IPS DF 6.9 (cell line): ENCODE data around the gene PDZD7.
"Not testable (repeated sequence)": the region's sequence is repeated elsewhere in the genome, so short reads cannot be mapped to it uniquely, and the experiment has no call there.

Experiments used
- DNase-seq: peaks from one replicate; pipeline ENCODE4 v3.0.0-alpha.2; 2013; ENCODE audit warnings: low read depth, low spot score
- H3K27ac ChIP-seq: one replicate; pipeline ENCODE4 v1.5.1; 2013; ENCODE audit warnings: low read length, control low read depth
- H3K27me3 ChIP-seq: 2 replicates; pipeline ENCODE4 v1.6.1; 2013; ENCODE audit warnings: mild to moderate bottlenecking, low read length; ENCODE audit not compliant: control insufficient read depth, insufficient read depth
- H3K36me3 ChIP-seq: 2 replicates; pipeline ENCODE4 v1.6.1; 2013; ENCODE audit warnings: low read length; ENCODE audit not compliant: control insufficient read depth, insufficient read depth
- H3K4me1 ChIP-seq: 2 replicates; pipeline ENCODE4 v1.6.1; 2013; ENCODE audit warnings: low read length; ENCODE audit not compliant: control insufficient read depth, insufficient read depth
- H3K4me3 ChIP-seq: 2 replicates; pipeline ENCODE4 v1.5.1; 2013; ENCODE audit warnings: mild to moderate bottlenecking, low read length
- H3K9me3 ChIP-seq: 2 replicates; pipeline ENCODE4 v1.6.1; 2013; ENCODE audit warnings: low read length, inconsistent platforms; ENCODE audit not compliant: control insufficient read depth, insufficient read depth
- WGBS: extraction: QIAGEN DNeasy Blood & Tissue Kit; methylation state at CpG from one replicate; pipeline ENCODE4 v1.1.7; 2013; ENCODE audit warnings: mixed read lengths, missing lambda C conversion rate; ENCODE audit not compliant: insufficient read length, insufficient coverage; 5-methylcytosine and 5-hydroxymethylcytosine counted together

Gene PDZD7

GRCh38 chr10:100982916-100983830 lies 47.8 kb downstream of the PDZD7 start:
- Histone ChIP-seq H3K4me3 (no peak overlapping the region), H3K9me3 (no peaks in the 10 kb centered on the region), H3K36me3 (peaks cover 6% of the 10 kb centered on the region; the same call in 1 of the 2 replicates), H3K27me3 (no peaks in the 10 kb centered on the region), H3K4me1 (0 out of 2 replicates have a peak, but pooled peaks cover 2% of the 10 kb centered on the region), H3K27ac (no peak overlapping the region)
- DNase-seq, result no peak
- no CpG with 5 or more reads among the region's 24 CpGs for WGBS

GRCh38 chr10:100981178-100981772 lies 49.7 kb downstream of the PDZD7 start:
- H3K4me3 ChIP-seq, result no peak overlapping the region
- no peaks in the 10 kb centered on the region for H3K9me3 ChIP-seq
- WGBS, result no CpG with 5 or more reads among the region's 5 CpGs
- no peaks in the 10 kb centered on the region for H3K4me1 ChIP-seq
- no peak overlapping the region for H3K27ac ChIP-seq
- peaks cover 6% of the 10 kb centered on the region; the same call in 1 of the 2 replicates for H3K36me3 ChIP-seq
- no peaks in the 10 kb centered on the region for H3K27me3 ChIP-seq
- no peak for DNase-seq

GRCh38 chr10:100980711-100981110 lies 50.2 kb downstream of the PDZD7 start:
- DNase-seq, result no peak
- no CpG with 5 or more reads among the region's 7 CpGs for WGBS

GRCh38 chr10:100980311-100980710 lies 50.6 kb downstream of the PDZD7 start:
- no peak for DNase-seq
- Histone ChIP-seq H3K4me1 (no peaks in the 10 kb centered on the region), H3K4me3 (no peak overlapping the region), H3K36me3 (peaks cover 6% of the 10 kb centered on the region; the same call in 1 of the 2 replicates), H3K9me3 (no peaks in the 10 kb centered on the region), H3K27ac (no peak overlapping the region), H3K27me3 (no peaks in the 10 kb centered on the region)
- no CpG with 5 or more reads among the region's 2 CpGs for WGBS

More at GRCh38 chr10:100980711-100981110, 50.2 kb downstream of the PDZD7 start:
- peaks cover 6% of the 10 kb centered on the region; the same call in 1 of the 2 replicates for H3K36me3 ChIP-seq
- no peak overlapping the region for H3K27ac ChIP-seq
- no peaks in the 10 kb centered on the region for H3K9me3 ChIP-seq
- no peaks in the 10 kb centered on the region for H3K4me1 ChIP-seq
- H3K4me3 ChIP-seq, result no peak overlapping the region
- no peaks in the 10 kb centered on the region for H3K27me3 ChIP-seq

GRCh38 chr10:100979791-100980272 lies 51.1 kb downstream of the PDZD7 start:
- no peak overlapping the region for H3K27ac ChIP-seq
- WGBS, result no CpG with 5 or more reads among the region's 16 CpGs
- no peaks in the 10 kb centered on the region for H3K9me3 ChIP-seq
- DNase-seq, result no peak
- no peak overlapping the region for H3K4me3 ChIP-seq
- H3K4me1 ChIP-seq, result no peaks in the 10 kb centered on the region
- no peaks in the 10 kb centered on the region for H3K27me3 ChIP-seq
- H3K36me3 ChIP-seq, result peaks cover 6% of the 10 kb centered on the region; the same call in 1 of the 2 replicates

- Histone ChIP-seq H3K27ac (no peak overlapping the region), H3K36me3 (peaks cover 6% of the 10 kb centered on the region; the same call in 1 of the 2 replicates), H3K4me3 (no peak overlapping the region), H3K4me1 (no peaks in the 10 kb centered on the region), H3K27me3 (no peaks in the 10 kb centered on the region), H3K9me3 (no peaks in the 10 kb centered on the region)
- no peak for DNase-seq
- no CpG with 5 or more reads among the region's 10 CpGs for whole genome bisulfite sequencing
These were observed 52.1 kb downstream of the PDZD7 start for GRCh38 chr10:100978901-100979195.

DNA sequence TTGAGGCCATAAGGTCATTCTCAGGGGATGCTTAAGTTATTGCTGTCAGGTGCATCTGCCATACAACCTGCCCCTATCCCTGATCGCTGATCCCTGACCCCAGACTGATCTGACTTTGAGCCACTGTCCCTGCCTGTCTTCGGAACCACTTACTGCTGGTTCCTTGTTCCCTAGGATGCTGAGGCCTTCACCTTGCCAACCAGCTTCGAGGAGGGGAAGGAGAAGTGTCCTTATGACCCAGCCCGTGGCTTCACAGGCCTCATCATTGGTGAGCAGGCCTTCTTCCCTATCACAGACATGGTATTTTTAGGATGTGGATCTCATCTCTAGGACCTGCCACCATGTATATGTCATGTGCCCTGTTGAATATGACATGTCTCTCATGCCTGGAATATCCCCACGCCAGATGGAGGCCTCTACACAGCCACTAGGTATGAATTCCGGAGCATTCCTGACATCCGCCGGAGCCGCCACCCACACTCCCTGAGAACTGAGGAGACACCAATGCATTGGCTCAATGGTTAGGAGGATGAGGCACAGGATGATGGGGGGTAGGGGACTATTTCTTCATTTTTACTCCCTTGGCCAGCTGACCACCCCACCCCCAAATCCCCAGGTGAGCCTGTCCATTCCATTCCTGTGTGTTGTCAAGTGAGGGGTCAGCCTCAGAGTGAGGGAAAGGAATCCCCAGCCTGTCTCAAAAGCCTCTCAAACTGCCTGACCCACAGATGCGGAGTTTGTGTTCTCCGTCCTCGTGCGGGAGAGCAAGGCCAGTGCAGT lies 52.6 kb downstream of the PDZD7 start:
- WGBS, result no CpG with 5 or more reads among the region's 13 CpGs
- Histone ChIP-seq H3K36me3 (peaks cover 6% of the 10 kb centered on the region; the same call in 1 of the 2 replicates), H3K27me3 (no peaks in the 10 kb centered on the region), H3K27ac (no peak overlapping the region), H3K4me1 (no peaks in the 10 kb centered on the region), H3K9me3 (no peaks in the 10 kb centered on the region), H3K4me3 (no peak overlapping the region)
- DNase-seq, result no peak

DNA sequence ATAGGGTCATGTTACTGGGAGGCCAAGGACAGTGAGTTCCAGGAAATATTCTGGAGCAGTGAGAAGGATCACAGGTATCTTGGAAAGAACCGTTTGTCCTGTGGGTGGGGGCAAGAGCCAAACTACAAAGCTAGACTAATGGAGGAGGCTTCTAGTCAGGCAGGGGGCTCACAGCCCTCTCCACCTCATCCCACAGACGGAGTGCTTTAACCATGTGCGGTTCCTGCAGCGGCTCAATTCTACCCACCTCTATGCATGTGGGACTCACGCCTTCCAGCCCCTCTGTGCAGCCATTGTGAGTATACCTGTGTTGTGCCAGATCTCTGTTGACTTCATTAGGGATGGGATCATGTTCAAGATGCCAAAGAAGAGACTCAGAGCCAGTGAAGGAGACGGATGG lies 53.5 kb downstream of the PDZD7 start:
- Histone ChIP-seq H3K36me3 (peaks cover 6% of the 10 kb centered on the region; the same call in 1 of the 2 replicates), H3K27ac (no peak overlapping the region), H3K4me1 (no peaks in the 10 kb centered on the region), H3K4me3 (no peak overlapping the region), H3K9me3 (no peaks in the 10 kb centered on the region), H3K27me3 (no peaks in the 10 kb centered on the region)
- DNase-seq, result no peak
- no CpG with 5 or more reads among the region's 6 CpGs for WGBS

DNA sequence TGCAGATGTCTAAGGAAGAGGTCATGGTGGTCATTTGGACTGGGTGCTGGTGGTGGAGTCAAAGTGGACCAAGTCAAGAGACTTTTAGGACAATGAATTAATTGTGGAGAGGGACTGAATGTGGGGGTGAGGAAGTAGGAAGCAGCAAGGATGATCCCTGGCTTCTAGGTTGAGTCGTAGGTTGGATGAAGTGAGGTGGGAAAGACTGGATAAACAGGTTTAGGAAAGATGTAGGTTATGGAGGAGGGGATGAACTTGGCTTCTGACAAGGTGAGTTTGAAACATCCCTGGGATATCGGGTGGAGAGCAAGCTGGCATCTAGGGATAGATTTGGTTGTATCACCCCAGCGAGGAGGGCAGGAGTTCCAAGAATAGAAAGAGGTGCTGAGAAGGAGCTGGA lies 54.0 kb downstream of the PDZD7 start:
- no CpG with 5 or more reads among the region's 3 CpGs for WGBS
- DNase-seq, result no peak
- H3K27ac ChIP-seq, result no peak overlapping the region
- H3K9me3 ChIP-seq, result no peaks in the 10 kb centered on the region
- no peak overlapping the region for H3K4me3 ChIP-seq
- no peaks in the 10 kb centered on the region for H3K27me3 ChIP-seq
- no peaks in the 10 kb centered on the region for H3K4me1 ChIP-seq
- H3K36me3 ChIP-seq, result peaks cover 6% of the 10 kb centered on the region; the same call in 1 of the 2 replicates

DNA sequence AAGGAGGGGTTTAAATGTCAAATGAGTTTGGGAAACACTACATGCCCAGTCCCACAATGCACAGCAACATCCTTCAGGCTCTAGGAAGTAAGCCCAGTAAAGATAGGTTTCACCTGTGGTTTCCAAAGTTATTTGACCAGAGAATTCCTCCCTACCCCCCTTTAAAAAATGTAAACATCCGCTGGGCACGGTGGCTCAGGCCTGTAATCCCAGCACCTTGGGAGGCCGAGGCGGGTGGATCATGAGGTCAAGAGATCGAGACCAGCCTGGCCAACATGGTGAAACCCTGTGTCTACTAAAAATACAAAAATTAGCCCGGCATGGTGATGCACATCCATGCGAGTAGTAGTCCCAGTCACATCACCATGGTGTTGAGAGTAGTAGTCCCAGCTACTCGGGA lies 55.5 kb downstream of the PDZD7 start:
- not testable (repeated sequence) for H3K4me1 ChIP-seq, H3K36me3 ChIP-seq, DNase-seq, H3K9me3 ChIP-seq, H3K27ac ChIP-seq, H3K27me3 ChIP-seq, H3K4me3 ChIP-seq
- no CpG with 5 or more reads among the region's 8 CpGs for WGBS
